ENCODE measurements around the gene TPSB2.

TPSB2 gene

DNA sequence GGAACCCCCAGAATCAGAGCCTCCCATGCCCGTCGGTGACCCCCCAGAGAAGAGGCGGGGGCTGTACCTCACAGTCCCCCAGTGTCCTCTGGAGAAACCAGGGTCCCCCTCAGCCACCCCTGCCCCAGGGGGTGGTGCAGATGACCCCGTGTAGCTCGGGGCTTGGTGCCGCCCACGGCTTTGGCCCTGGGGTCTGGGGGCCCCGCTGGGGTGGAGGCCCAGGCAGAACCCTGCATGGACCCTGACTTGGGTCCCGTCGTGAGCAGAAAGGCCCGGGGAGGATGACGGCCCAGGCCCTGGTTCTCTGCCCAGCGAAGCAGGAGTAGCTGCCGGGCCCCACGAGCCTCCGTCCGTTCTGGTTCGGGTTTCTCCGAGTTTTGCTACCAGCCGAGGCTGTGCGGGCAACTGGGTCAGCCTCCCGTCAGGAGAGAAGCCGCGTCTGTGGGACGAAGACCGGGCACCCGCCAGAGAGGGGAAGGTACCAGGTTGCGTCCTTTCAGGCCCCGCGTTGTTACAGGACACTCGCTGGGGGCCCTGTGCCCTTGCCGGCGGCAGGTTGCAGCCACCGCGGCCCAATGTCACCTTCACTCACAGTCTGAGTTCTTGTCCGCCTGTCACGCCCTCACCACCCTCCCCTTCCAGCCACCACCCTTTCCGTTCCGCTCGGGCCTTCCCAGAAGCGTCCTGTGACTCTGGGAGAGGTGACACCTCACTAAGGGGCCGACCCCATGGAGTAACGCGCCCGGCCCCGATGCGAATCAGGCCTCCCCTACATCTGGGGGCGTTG lies 8.9 kb downstream of the TPSB2 start:
- TF ChIP-seq, protein P1, sequence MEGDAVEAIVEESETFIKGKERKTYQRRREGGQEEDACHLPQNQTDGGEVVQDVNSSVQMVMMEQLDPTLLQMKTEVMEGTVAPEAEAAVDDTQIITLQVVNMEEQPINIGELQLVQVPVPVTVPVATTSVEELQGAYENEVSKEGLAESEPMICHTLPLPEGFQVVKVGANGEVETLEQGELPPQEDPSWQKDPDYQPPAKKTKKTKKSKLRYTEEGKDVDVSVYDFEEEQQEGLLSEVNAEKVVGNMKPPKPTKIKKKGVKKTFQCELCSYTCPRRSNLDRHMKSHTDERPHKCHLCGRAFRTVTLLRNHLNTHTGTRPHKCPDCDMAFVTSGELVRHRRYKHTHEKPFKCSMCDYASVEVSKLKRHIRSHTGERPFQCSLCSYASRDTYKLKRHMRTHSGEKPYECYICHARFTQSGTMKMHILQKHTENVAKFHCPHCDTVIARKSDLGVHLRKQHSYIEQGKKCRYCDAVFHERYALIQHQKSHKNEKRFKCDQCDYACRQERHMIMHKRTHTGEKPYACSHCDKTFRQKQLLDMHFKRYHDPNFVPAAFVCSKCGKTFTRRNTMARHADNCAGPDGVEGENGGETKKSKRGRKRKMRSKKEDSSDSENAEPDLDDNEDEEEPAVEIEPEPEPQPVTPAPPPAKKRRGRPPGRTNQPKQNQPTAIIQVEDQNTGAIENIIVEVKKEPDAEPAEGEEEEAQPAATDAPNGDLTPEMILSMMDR (IDR thresholded peaks at IDR 0.05; ENCODE audit: borderline replicate concordance, insufficient read depth, low read depth, low read length): no peak
- no peak overlapping the region for H3K4me3 ChIP-seq (ENCODE audit: low read depth, low read length)

DNA sequence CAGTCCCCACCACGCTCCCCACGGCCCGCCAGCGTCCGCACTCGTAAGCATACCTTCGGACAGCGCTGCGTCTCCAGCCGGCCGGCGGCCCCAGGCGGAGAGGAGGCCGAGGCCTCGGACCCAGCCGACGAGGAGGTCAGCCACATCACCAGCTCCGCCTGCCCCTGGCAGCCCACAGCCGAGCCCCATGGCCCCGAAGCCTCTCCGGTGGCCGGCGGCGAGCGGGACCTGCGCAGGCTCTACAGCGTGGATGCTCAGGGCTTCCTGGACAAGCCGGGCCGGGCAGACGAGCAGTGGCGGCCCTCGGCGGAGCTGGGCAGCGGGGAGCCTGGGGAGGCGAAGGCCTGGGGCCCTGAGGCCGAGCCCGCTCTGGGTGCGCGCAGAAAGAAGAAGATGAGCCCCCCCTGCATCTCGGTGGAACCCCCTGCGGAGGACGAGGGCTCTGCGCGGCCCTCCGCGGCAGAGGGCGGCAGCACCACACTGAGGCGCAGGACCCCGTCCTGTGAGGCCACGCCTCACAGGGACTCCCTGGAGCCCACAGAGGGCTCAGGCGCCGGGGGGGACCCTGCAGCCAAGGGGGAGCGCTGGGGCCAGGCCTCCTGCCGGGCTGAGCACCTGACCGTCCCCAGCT lies 9.8 kb downstream of the TPSB2 start:
- TF ChIP-seq, protein P1 (IDR thresholded peaks at IDR 0.05; ENCODE audit: borderline replicate concordance, insufficient read depth, low read depth, low read length): no peak
- H3K4me3 ChIP-seq (ENCODE audit: low read depth, low read length): no peak overlapping the region

DNA sequence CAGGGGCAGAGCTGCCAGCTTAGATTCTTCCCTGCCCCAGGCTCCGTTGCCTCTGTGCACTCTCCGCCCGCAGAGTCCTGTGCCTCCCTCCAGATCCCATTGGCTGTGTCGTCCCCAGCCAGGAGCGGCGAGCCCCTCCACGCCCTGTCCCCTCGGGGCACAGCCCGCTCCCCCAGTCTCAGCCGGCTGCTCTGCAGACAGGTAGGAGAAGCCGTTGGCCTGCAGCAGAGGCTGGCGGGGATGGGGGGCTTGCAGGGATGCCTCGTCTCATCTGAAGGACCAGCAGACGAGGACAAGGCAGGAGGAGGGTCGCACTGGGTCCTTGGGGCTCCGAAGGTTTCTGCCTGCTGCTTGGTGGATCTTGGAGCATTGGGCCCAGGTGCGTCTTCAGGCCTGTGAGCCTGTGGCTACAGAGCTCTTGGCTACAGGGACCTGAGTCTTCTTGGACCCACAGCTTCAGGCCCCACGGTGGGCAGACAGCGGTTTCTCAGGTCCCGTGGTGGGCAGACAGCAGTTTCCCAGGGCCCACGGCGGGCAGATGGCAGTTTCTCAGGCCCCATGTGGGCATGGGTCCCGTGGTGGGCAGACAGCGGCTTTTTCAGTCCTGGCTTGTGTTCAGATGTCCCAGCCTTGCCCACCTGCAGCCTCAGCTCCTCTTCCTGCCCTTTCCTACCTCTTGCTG lies 10.9 kb downstream of the TPSB2 start:
- TF ChIP-seq, protein P1 (IDR thresholded peaks at IDR 0.05; ENCODE audit: borderline replicate concordance, insufficient read depth, low read depth, low read length): no peak

DNA sequence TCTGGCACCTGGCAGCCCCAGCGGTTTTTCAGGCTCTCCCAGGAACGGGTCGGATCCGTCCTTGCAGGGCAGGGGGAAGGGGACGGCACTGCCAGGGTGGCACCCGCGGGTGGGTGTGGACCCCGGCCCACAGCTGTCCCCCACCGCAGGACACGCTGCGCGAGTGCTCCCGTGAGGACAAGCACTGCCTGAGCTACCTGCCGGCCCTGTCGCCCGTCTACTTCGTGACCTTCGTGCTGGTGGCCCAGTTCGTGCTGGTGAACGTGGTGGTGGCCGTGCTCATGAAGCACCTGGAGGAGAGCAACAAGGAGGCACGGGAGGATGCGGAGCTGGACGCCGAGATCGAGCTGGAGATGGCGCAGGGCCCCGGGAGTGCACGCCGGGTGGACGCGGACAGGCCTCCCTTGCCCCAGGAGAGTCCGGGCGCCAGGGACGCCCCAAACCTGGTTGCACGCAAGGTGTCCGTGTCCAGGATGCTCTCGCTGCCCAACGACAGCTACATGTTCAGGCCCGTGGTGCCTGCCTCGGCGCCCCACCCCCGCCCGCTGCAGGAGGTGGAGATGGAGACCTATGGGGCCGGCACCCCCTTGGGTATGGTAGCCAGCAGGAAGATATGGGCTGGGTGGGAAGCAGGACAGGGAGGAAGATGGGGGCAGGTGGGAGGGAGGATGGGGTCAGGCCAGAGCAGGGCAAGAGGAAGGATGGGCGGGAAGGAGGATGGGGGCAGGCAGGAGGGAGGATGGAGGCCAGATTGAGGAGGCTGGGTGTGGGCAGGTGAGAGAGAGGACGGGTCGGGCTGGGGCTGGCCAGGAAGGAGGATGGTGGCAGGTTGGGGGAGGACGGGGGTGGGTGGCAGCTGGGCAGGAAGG lies 11.7 kb downstream of the TPSB2 start:
- TF ChIP-seq, protein P1 (IDR thresholded peaks at IDR 0.05; ENCODE audit: borderline replicate concordance, insufficient read depth, low read depth, low read length): no peak
- H3K4me3 ChIP-seq (ENCODE audit: low read depth, low read length): no peak overlapping the region

More for the DNA sequence above, 10.9 kb downstream of the TPSB2 start:
- no peak overlapping the region for H3K4me3 ChIP-seq (ENCODE audit: low read depth, low read length)

DNA sequence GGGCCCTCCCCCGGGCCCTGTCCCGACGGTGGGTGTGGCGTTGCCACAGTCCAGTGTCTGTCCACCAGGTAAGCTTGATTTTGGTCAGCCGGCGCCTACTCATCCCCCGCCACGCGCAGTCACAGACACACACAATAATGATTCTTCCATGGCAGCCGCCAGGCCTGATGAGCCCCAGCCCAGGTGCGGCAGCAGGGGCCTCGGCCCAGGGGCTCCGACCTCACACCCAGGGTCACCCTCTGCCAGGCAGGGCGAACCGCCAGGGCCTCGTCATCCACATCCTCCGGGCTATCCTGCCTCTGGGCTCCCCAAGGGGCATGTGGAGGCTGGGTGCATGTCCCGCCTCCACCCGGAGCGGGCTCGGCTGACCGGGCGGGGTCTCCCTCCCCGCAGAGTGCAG lies 12.5 kb downstream of the TPSB2 start:
- TF ChIP-seq, protein P1 (IDR thresholded peaks at IDR 0.05; ENCODE audit: borderline replicate concordance, insufficient read depth, low read depth, low read length): no peak
- no peak overlapping the region for H3K4me3 ChIP-seq (ENCODE audit: low read depth, low read length)

DNA sequence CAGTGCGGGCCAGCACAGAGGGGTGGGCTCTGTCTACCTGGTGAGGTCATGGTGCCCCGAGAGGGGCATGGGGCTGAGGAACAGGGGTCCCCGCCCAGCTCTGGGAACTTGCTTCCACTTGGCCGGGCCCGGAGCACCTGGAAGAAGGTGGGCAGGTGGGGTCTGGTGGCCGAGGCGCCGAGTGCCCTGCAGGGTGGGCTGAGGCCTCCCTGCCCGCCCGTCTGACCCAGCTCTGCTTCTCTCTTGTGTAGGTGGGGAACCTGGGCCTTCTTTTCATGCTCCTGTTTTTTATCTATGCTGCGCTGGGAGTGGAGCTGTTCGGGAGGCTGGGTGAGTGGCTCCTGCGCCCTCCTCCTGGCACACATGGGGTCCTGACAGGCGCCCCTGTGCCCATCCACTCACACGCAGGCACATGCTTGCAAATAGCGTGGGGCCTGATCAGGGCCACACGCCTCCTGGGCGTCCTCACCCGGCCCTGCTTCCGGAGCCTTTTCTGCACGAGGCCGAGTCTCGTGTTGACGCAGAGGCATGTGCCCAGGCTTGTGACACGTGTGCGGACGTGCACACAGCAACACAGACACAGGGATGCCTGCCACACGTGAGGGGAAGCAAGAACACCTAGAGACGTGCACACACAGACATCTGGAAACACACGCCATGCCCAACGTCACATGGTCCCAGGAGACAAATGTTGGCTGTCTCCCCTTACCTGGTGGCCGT lies 13.1 kb downstream of the TPSB2 start:
- no peak overlapping the region for H3K4me3 ChIP-seq (ENCODE audit: low read depth, low read length)

More for the DNA sequence above, 13.1 kb downstream of the TPSB2 start:
- TF ChIP-seq, protein P1 (IDR thresholded peaks at IDR 0.05; ENCODE audit: borderline replicate concordance, insufficient read depth, low read depth, low read length): no peak
